NOMO-1 treated with DMSO at 0.1 percent for 48 hours (cell line): ENCODE measurements around the gene CPNE6.
A peak's percentile ranks its signal among the peaks of the same experiment; 100 is the strongest.
"Not testable (repeated sequence)": the region's sequence is repeated elsewhere in the genome, so short reads cannot be mapped to it uniquely, and the experiment has no call there.

Experiments used
- DNase-seq: peaks from one replicate; lab custom pipeline; 2025; ENCODE audit not compliant: unreplicated experiment; lab: John Stamatoyannopoulos, UW

CPNE6 gene

DNA sequence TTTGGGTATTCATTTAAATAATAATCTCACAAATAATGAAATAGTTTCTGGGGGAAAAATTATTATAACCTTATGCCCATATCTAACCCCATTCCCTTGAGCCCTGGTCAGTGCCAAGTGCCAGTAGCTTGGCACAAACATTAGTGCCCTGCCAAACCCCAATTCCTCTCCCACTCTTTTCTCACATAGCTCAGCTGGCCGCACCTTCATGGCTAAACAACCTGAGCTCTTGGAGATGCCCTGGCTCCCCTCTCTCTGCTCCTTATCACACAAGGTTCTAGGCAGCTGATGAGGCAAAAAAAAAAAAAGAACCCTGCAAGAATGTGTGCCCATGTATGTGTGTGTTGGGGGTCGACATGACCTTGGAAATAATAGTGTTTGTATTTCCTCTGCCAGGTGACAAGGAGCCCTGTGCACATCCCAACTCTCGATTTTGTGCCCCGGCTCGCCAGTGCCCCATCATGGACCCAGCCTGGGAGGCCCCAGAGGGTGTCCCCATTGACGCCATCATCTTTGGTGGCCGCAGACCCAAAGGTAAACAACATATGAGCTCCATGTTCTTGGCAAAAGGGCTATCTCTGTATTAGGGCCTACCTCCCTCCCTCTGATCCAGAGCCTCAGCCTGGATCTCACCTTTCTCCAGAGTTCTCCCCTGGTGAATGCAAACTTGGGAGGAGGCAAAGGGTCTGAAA lies 31.1 kb downstream of the CPNE6 start:
- DNase-seq: no peak

DNA sequence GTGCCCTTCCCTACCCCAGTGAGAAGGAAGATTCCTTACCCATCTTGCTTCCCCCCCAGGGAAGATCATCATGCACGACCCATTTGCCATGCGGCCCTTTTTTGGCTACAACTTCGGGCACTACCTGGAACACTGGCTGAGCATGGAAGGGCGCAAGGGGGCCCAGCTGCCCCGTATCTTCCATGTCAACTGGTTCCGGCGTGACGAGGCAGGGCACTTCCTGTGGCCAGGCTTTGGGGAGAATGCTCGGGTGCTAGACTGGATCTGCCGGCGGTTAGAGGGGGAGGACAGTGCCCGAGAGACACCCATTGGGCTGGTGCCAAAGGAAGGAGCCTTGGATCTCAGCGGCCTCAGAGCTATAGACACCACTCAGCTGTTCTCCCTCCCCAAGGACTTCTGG lies 32.1 kb downstream of the CPNE6 start:
- no peak for DNase-seq

DNA sequence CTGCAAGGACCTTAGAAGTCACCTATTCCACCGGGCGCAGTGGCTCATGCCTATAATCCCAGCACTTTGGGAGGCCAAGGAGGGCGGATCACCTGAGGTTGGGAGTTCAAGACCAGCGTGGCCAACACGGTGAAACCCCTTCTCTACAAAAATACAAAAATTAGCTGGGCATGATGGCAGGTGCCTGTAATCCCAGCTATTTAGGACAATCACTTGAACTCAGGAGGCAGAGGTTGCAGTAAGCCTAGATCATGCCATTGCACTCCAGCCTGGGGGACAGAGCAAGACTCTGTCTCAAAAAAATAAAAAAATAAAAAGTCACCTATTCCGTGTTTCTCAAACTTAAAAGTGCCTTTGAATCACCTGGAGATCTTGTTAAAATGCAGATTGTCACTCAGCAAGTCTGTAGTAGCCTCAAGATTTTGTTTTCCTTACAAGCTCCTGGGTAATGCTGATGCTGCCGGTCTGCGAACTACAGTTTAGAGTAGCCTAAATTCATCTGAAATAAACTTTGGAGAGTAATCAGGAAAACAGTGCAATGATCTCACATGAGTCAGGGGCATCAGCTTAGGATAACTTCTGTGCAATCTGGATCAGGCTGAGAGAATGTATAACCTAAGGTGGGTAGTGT lies 34.4 kb downstream of the CPNE6 start:
- not testable (repeated sequence) for DNase-seq

DNA sequence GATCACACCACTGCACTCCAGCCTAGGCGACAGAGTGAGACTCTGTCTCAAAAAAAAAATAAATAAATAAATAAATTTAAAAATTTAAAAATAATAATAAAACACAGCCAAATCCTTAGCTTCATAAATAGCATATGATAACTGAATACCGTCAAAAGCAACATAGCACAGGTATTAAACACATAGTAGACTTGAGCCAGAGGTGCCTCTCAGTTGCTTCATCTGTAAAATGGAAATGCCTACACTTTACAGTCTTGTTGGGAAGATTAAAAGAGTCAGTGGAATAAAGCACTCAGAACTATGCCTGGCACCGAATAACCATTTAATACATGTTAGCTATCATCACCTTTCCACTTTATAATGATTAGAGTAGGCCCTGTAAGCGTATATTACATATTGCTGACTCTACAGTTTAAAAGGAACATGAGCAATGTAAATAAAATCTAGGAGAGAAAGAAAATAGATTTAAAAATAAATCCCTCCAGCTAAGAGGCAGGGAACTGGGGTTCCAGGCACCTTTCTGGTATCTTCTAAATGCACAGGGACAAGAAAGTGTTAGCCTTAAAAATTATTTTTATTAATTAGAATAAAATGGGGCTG lies 35.4 kb downstream of the CPNE6 start:
- DNase-seq: no peak

DNA sequence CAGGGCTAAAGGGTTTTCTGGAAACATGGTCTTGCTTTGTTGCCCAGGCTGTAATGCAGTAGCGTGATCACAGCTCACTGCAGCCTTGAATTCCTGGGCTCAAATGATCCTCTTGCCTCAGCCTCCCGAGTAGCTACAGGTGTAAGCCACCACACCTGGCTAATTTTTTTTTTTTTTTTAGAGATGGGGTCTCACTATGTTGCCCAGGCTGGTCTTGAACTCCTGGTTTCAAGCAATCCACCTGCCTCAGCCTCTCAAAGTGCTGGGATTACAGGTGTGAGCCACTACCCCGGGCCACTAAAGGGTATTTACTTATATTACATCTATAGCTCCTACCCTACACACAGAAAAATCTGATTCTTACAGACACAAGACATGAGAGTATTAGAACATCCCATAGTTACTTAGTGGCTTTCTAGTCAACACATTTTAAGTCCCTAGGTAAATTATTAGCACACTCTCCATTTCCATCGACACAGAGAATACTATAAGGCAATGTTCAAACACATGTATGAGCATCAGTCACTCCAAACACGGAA lies 37.0 kb downstream of the CPNE6 start:
- no peak for DNase-seq

DNA sequence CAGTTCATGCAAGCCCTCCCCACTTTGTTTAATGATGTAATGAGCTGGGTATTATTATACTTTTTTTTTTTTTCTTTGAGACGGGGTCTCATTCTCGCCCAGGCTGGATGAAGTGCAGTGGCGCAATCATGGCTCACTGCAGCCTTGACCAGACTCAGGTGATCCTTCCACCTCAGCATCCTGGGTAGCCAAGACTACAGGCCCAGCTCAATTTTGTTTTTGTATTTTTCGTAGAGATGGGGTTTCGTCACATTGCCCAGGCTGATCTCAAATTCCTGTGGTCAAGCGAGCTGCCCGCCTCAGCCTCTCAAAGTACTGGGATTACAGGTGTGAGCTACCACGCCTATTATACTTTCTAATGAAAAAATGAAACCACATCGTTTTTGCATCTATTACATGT lies 38.7 kb downstream of the CPNE6 start:
- no peak for DNase-seq

DNA sequence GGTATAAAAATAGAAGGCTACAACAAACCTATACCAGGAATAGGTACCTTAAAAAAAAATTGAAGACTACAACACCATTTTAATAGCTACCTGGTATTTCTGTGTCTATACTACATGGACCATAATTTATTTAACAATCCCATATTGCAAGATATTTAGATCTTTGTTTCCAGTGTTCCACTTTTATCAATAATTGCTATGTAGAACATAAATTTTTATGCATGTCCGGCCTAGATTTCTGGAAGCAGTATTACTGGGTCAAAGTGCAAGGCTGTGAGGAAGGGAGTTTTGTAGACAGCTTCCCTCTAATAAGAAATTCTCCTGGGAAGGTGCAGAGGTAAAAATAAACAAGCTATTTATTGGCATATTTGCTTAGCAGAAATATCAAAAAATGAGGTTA lies 39.2 kb downstream of the CPNE6 start:
- DNase-seq: no peak

DNA sequence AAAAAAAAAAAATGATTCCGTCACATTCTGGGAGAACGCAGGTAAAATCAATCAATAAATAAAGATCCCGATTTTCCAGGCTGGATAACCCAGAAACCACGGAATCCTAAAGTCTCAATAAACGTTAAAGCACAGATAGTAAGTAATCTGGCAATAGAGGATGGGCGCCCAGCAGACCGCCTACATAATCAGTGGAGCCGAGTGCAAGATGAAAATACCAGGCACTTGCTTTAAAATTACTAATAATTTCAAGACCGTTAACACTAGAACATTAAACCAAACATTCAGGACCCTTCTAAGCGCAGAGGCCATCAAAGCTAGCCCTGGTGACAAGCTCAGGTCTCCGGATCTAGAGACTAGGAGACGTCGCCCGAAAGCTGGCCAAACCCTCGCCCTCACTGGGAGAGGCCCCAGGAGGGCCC lies 42.0 kb downstream of the CPNE6 start:
- DNase-seq: peak; percentile 45

DNA sequence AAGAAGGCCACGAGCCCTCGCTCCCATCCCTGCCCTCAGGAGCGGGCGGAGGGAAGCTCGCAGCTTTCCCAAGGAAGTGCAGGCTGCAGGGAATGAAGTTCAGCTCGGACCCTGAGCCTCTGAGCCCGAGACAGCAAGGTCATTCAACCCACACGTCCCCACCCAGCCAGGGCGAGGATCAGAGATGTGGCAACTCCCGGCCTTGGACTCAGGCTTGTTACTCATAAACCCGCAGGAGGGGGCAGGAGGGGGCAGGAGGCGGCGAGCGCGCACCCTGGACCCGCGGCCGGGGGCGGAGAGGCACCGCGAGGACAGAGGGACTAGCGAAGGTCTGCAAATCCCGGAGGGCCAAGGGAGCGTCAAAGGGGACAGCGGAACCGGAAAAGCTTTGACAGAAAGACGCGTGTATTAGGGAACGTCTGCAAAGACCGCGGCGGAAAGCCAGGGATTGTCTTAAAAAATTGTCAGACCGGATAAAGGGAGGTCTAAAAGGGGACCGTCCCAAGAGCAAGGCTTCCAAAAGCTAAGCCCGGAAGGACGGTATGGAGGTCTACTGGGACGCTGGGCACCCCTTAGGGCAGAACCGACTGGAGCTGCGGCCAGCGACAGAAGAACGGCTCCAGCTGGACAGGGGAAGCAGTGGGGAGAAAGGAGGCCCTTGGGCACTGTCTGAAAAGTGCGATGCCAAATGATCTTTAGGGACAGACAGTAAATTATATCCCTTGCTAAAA lies 42.6 kb downstream of the CPNE6 start:
- peak; percentile 92 for DNase-seq

DNA sequence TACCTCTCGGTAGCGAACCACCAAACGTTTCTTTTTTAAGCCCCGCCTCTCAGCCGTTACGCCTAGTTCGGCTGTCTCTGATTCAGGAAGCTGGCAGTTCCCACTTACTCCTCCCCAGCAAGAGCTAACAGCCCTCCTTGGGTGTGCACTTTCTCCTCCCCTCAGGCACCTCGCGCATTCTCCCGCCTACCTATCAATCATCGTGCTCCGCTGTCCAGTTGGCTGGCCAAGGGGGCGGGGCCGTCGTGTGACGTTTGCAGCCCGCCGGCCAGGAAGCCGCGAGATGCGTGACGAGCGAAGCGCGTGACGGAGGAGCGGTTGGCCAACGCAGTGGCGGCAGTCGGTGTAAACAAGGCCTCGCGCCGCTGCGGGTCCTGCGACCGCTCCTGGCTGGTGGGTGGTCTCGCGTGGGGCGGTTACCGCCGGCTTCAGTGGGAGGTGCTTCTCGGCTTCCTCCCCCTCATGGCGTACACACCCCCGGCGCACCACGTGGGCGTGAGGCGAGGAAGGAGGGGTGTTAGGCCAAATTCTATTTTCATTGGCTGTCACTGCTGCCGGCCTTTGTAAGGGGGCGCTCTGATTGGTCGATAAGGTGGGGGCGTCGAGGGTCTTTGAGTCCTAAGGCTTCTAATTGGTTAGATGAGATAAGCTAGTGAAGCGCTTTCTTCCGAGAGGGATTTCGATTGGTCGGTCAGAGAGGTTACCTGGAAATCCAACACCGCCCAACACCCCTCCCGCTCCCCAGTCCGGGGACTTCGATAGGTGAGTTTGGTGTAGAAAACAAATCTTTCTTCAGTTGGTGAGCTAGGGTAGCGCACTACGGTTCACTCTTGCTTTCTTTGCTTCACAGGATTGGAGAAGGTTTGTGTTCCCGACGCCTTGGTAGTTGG lies 43.4 kb downstream of the CPNE6 start, which contains the start of the genes DCAF11 and NRL:
TSS of gene DCAF11 (plus strand) at position 246 of the 890 bp plus-strand sequence. CDS start 818 bp downstream, outside the sequence.
TSS of gene NRL (minus strand) at position 418 of the 890 bp plus-strand sequence. CDS start 32,101 bp downstream, outside the sequence.
- peak; percentile 100 for DNase-seq

DNA sequence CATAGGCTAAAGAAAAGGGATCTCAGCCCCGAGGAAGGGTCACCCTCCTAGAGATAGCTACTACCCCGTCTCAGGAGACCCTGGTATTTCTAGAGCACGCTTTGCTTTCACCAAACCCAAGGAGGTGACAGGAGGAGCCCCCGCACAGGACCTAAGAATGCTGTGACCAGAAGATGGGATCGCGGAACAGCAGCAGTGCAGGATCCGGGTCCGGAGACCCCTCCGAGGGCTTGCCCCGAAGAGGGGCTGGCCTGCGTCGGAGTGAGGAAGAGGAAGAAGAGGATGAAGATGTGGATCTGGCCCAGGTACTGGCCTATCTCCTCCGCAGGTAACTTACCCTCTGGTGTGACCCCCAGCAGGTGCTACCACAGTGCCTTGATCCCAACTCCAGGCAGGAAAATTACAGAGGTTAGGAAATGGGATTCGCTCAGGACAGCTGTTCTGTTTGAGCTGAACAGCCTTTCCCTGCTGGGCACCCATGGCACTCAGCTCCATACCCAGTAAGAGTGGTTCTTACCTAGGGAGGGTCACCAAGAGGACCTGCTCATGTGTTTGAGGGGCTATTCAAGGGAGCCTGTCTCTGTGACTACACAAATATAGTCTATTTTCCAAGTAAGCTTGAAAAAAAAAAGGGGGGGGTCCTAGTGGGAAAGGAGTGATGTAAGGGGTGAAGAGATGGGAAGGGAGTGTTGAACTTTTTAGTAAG lies 44.2 kb downstream of the CPNE6 start:
- no peak for DNase-seq

DNA sequence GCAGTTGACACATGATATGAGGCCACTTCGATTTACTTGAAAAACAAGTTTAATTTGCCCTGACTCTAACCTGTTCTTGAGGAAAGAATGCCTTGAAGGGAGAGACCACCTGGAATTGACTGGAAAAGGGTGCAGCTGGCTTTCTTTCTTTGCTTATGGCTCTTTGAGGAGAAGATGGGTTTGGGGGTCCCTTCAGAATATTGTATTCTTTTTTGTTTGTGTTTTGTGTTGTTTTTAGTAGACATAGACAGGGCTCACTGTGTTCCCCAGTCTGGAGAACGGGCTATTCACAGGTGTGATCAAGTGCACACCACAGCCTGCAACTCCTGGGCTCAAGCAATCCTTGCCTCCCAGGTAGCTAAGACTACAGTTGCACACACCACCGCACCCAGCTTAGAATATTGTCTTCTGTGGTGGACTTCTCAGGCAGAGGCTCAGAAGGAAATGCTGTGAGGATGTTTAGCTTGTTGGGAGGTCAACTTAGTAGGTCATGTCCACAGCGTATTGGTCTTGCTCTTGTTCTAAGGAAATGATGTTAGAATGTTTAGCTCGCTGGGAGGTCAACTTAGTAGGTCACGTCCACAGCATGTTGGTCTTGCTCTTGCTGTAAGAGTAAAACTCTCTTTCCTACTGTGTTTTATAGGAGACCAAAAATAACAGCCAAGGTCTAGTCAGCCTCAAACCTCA lies 44.9 kb downstream of the CPNE6 start:
- DNase-seq: no peak

DNA sequence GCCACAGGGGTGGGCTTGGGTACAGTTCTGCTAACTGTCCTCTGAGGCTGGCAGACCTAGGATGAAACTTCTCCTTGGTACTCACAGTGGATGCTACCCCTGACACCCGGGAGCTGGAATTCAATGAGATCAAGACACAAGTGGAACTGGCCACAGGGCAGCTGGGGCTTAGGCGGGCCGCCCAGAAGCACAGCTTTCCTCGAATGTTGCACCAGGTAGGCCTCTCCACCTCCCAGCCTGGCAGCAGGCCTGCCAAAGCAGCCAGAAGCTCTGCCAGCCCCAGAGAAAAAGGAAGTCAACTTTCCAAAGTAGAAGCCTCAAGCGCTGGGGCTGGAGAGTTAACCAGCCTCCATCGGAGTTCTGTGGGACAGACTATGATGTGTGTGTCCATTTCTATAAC lies 45.8 kb downstream of the CPNE6 start:
- no peak for DNase-seq

DNA sequence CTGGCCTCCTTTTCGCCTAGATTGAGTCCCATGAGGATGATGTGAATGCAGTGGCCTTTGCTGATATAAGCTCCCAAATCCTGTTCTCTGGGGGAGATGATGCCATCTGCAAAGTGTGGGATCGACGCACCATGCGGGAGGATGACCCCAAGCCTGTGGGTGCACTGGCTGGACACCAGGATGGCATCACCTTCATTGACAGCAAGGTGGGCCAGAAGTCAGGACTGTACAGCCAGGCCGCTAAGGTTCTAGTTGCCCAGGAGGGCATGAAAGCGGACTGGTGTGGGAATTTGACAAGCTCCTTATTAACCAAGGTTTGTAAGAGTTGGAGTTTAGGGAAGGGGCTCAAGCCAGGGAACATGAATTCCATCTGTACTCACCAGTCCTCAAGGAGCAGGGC lies 48.3 kb downstream of the CPNE6 start:
- no peak for DNase-seq

DNA sequence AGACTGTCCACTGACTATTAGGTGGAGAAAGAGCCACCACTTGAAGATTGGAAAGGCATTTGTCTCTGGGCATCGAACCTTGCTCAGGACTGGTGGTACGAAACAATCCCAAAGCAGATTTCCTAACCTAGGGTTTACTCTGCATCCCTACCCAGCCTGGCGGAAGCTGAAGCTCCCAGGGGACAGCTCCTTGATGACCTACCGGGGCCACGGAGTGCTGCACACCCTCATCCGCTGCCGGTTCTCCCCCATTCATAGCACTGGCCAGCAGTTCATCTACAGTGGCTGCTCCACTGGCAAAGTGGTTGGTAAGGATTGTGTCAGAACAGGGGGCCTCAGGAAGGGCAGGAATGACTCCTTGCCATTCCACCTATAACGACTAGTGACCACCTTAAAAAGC lies 49.8 kb downstream of the CPNE6 start:
- DNase-seq: no peak

DNA sequence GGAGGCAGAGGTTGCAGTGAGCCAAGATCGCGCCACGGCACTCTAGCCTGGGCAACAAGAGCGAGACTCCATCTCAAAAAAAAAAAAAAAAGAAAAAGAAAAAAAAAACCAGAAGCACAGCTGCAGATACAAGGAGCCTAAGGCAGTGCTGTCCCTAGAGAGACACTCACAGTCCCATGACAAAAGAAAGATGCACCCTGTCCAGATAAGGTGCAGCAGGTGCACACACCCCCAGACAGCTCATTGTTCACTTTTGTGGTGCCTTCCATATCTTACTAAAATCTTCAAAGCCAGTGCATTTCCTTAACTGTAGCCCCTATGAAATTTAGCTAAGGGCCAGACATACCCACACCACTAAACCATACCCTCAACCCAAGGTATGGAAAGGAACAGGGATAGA lies 51.1 kb downstream of the CPNE6 start:
- DNase-seq: no peak

DNA sequence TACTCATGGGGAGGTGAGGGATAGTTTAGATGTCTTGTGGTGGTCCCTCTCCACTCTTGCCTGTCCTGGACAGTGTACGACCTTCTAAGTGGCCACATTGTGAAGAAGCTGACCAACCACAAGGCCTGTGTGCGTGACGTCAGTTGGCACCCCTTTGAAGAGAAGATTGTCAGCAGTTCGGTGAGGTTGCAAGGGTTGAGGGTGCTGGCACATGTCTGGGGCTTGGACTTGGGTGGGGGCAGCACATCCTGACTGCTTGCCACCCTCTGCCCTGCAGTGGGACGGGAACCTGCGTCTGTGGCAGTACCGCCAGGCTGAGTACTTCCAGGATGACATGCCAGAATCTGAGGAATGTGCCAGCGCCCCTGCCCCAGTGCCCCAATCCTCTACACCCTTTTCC lies 51.5 kb downstream of the CPNE6 start:
- no peak for DNase-seq

DNA sequence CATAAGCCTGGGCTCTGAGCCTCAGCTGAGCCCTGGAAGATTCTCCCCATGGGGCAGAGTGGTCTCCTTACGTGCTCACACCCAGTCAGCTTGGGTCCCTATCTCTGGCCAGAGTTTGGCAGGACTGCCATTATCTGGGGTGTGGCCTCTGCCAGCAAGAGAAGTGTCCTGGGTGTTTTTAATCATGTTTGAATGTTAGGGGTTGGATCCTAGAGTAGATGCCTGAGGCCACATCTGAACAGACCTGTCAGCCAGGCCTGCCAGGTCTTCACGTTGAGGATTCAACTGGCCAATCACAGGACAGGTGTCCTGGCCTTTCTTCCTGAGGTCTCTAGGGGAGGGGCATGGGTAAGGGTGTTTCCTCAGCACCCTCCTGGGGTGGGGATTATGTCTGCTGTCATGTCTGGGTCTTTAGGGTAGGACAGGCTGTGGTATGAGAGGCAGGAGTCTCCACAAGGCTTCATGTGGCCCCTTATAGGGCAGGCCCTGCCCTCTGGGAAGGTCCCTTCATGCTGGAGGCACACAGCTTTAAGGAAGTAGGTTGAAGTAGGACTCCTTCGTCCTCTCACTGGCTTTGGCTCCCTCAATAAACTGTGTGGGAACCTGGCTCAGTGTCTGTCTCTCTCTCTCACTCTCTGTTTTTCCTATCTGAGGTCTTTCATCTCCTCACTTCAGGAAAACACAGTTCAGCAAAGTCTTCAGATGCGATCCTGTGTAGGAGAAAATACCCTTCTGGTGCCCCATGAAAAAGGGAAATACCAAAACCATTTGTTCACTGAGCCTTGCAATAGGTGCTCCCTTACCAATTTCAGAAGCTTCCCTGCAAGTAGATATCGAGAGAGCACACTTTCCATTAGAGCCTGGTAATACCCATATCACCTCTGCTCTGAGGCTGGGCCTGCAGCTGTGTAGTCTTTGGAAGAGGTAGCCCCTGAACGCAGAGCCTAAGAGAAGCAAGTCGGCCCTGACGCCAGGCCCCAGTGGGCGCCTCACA lies 52.4 kb downstream of the CPNE6 start:
- no peak for DNase-seq
